CD4-positive, alpha-beta T cell (primary cell): ENCODE data around the gene PITPNC1. TPM values are rescaled to one million over a fixed set of nuclear protein-coding genes. Genes with fewer than 3 reads are reported as not detected.
"Not testable (repeated sequence)": the region's sequence is repeated elsewhere in the genome, so short reads cannot be mapped to it uniquely, and the experiment has no call there.

Experiments
- ATAC-seq: fragments of 200-7000 bp; cut with Tn5 transposase; one replicate; pipeline ENCODE4 v1.10.0; 2022; ENCODE audit warnings: mild to moderate bottlenecking; ENCODE audit not compliant: poor library complexity
- CTCF ChIA-PET: fragments of 350-600 bp; sonication (Branson Sonifier 250); formaldehyde crosslinking; loops from one replicate; lab custom pipeline; 2021; ENCODE audit warnings: antibody characterized with exemption, inconsistent platforms; lab: Charles Lee
- POLR2A ChIA-PET: fragments of 350-600 bp; sonication (Branson Sonifier 250); formaldehyde crosslinking; loops from one replicate; lab custom pipeline; 2021; ENCODE audit warnings: antibody characterized with exemption, inconsistent platforms; lab: Charles Lee
- DNase-seq, 14 experiments: peaks; one replicate each; pipeline ENCODE4 v3.0.0-alpha.2; 2013 to 2020; ENCODE audit warnings: mixed read lengths in 2 of 14
- H3K27ac ChIP-seq, 2 donors: one replicate each; pipeline versions ENCODE4 v1.5.1 to v1.7.0; 2013; ENCODE audit warnings: low read length in 2 of 2, low read depth in 1 of 2, mild to moderate bottlenecking in 1 of 2
- H3K27me3 ChIP-seq, 2 experiments: 1 replicate in 1 of 2; 2 replicates in 1 of 2; pipeline versions ENCODE4 v1.6.1 to v1.7.0; 2013; ENCODE audit warnings: low read length in 2 of 2, control low read depth in 1 of 2, mild to moderate bottlenecking in 1 of 2, moderate library complexity in 1 of 2; ENCODE audit not compliant: insufficient read depth in 2 of 2, control insufficient read depth in 1 of 2
- H3K36me3 ChIP-seq: one replicate; pipeline ENCODE4 v1.6.1; 2013; ENCODE audit warnings: low read length, control low read depth; ENCODE audit not compliant: insufficient read depth
- H3K4me1 ChIP-seq: one replicate; pipeline ENCODE4 v1.6.1; 2013; ENCODE audit warnings: low read length, control low read depth; ENCODE audit not compliant: insufficient read depth
- H3K4me3 ChIP-seq: one replicate; pipeline ENCODE4 v1.5.1; 2013; ENCODE audit warnings: mild to moderate bottlenecking, low read length, moderate library complexity
- H3K9me3 ChIP-seq, 2 experiments: 1 replicate in 1 of 2; 2 replicates in 1 of 2; pipeline versions ENCODE4 v1.6.1 to v1.7.0; 2013; ENCODE audit warnings: low read length in 2 of 2, mild to moderate bottlenecking in 2 of 2, control low read depth in 1 of 2, moderate library complexity in 1 of 2; ENCODE audit not compliant: control insufficient read depth in 1 of 2, insufficient read depth in 1 of 2
- H3K27ac Mint-ChIP-seq: one replicate; pipeline ENCODE4 v1.8.0; 2020; ENCODE audit warnings: mixed read lengths
- H3K27me3 Mint-ChIP-seq: one replicate; pipeline ENCODE4 v1.8.0; 2021; ENCODE audit warnings: mixed read lengths
- H3K36me3 Mint-ChIP-seq: one replicate; pipeline ENCODE4 v1.8.0; 2021; ENCODE audit warnings: low read depth, mixed read lengths
- H3K4me1 Mint-ChIP-seq: one replicate; pipeline ENCODE4 v1.8.0; 2021; ENCODE audit warnings: low read depth, mixed read lengths
- H3K4me3 Mint-ChIP-seq: one replicate; pipeline ENCODE4 v1.8.0; 2020; ENCODE audit warnings: mild to moderate bottlenecking, mixed read lengths
- H3K9me3 Mint-ChIP-seq: one replicate; pipeline ENCODE4 v1.8.0; 2020; ENCODE audit warnings: mixed read lengths
- intact Hi-C, 2 experiments: fragments of 100-400 bp; cut with DNase I in 1 of 2; cut with micrococcal nuclease in 1 of 2; formaldehyde crosslinking; loops; one replicate each; pipeline versions ENCODE4 v1.15.1 to v1.9.0; 2023 to 2025; cut with DNase I, micrococcal nuclease
- total RNA-seq, 174 experiments: library from RNA in 2 of 174; stranded (reverse) in 2 of 174; gene quantifications; one replicate each; pipeline ENCODE4 v1.2.3 and lab custom pipeline; 2021 to 2026
- TF ChIP-seq, protein P1 (sequence below): fragments of 200-600 bp; IDR thresholded peaks from one replicate; pipeline ENCODE4 v1.8.0; 2022; ENCODE audit warnings: antibody characterized with exemption, mild to moderate bottlenecking

Gene PITPNC1
- total RNA-seq, 2 experiments from 2014 or later: 80.2 to 83.4 TPM

DNA sequence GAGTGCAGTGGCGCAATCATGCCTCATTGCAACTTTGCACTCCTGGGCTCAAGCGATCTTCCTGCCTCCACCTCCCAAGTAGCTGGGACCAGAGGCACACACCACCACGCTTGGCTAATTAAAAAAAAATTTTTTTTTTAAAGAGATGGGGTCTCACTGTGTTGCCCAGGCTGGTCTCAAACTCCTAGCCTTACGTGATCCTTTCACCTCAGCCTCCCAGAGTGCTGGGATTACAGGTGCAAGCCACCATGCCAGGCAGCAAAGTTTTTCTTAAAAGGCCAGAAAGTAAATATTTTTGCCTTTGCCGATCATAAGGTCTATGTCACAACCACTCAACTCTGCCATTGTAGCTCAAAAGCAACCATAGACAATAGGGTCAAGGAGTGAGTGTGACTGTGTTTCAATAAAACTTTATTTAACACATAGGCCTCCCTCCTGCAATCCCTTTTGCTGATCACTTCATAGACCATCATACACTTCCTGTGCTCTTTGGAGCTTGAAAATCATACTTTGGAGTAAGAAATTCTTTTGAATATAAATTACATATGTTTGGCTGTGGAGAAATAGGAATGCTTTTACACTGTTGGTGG is 48.6 kb downstream of the PITPNC1 start:
- intact Hi-C loops: loop anchor here in 1 of 2 experiments (10.0 kb wide), 1 partner anchor 49 kb away; no protein-coding TSS in a partner anchor
- H3K4me1 ChIP-seq: peaks cover 57% of the 10 kb centered on the region
- no peak overlapping the region for H3K4me3 Mint-ChIP-seq
- peaks cover 9% of the 10 kb centered on the region for H3K36me3 ChIP-seq
- no peak for ATAC-seq
- peak overlapping the region; percentile 87 for H3K27ac Mint-ChIP-seq
- peak overlapping the region in 1 of 2 donors; percentile 8 for H3K27ac ChIP-seq
- no peak overlapping the region for H3K4me3 ChIP-seq
- peaks cover 82% of the 10 kb centered on the region for H3K4me1 Mint-ChIP-seq
- no peaks in the 10 kb centered on the region for H3K9me3 ChIP-seq
- no peaks in the 10 kb centered on the region for H3K27me3 Mint-ChIP-seq
- POLR2A ChIA-PET: interaction anchor here (1.0 to 1.4 kb wide), 3 partner anchors 15 to 47 kb away, joined by 3 to 6 read pairs (median 5); no protein-coding TSS in a partner anchor
- DNase-seq: no peak
- H3K36me3 Mint-ChIP-seq: peaks cover 22% of the 10 kb centered on the region
- CTCF ChIA-PET: no interaction called here
- no peaks in the 10 kb centered on the region for H3K27me3 ChIP-seq
- no peaks in the 10 kb centered on the region for H3K9me3 Mint-ChIP-seq
- TF ChIP-seq, protein P1, sequence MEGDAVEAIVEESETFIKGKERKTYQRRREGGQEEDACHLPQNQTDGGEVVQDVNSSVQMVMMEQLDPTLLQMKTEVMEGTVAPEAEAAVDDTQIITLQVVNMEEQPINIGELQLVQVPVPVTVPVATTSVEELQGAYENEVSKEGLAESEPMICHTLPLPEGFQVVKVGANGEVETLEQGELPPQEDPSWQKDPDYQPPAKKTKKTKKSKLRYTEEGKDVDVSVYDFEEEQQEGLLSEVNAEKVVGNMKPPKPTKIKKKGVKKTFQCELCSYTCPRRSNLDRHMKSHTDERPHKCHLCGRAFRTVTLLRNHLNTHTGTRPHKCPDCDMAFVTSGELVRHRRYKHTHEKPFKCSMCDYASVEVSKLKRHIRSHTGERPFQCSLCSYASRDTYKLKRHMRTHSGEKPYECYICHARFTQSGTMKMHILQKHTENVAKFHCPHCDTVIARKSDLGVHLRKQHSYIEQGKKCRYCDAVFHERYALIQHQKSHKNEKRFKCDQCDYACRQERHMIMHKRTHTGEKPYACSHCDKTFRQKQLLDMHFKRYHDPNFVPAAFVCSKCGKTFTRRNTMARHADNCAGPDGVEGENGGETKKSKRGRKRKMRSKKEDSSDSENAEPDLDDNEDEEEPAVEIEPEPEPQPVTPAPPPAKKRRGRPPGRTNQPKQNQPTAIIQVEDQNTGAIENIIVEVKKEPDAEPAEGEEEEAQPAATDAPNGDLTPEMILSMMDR: no peak

DNA sequence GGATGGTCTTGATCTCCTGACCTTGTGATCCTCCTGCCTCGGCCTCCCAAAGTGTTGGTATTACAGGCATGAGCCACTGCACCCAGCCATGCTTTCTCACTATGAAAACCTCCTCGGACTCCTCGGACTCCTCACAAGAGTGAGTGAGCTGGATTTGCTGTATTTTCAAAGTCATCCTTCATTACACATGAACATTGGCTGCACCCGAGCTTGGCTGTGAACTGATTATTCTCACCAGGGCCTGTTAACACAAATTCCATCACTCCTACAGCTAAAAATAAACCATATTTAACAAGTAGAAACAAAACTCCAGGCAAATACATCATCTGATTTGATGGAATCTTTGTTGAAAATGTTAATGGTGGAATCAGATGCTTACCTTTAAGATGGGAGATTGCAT is 50.3 kb downstream of the PITPNC1 start:
- intact Hi-C loops: loop anchor here in 1 of 2 experiments (10.0 kb wide), 1 partner anchor 47 kb away; no protein-coding TSS in a partner anchor
- Histone ChIP-seq H3K36me3 (peaks cover 9% of the 10 kb centered on the region), H3K4me1 (peaks cover 49% of the 10 kb centered on the region), H3K27me3 (no peaks in the 10 kb centered on the region), H3K4me3 (no peak overlapping the region), H3K27ac (no peak overlapping the region), H3K9me3 (no peaks in the 10 kb centered on the region)
- Mint-ChIP-seq H3K36me3 (peaks cover 29% of the 10 kb centered on the region), H3K27me3 (no peaks in the 10 kb centered on the region), H3K9me3 (no peaks in the 10 kb centered on the region), H3K27ac (peak overlapping the region; percentile 87), H3K4me3 (no peak overlapping the region), H3K4me1 (peaks cover 80% of the 10 kb centered on the region)
- ChIA-PET CTCF (interaction anchor here (1.4 kb wide), 1 partner anchor 48 kb away, joined by 5 read pairs; no protein-coding TSS in a partner anchor), POLR2A (interaction anchor here (1.5 kb wide), 1 partner anchor 14 kb away, joined by 8 read pairs; no protein-coding TSS in a partner anchor)
- TF ChIP-seq, protein P1: no peak
- DNase-seq: no peak
- no peak for ATAC-seq

DNA sequence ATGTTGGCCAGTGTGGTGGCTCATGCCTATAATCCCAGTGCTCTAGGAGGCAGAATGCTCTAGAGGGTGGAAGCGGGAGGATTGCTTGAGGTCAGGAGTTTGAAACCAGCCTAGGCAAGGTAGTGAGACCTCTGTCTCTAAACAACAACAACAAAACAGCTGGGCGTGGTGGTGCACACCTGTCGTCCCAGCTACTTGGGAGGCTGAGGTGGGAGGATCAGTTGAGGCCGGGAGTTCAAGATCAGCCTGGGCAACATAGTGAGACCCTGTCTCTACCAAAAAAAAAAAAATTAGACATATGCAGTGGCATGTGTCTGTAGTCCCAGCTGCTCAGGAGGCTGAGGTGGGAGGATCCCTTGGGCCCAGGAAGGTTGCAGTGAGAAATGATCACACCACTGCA is 53.4 kb downstream of the PITPNC1 start:
- H3K4me3 ChIP-seq, H3K9me3 Mint-ChIP-seq, H3K27me3 Mint-ChIP-seq, H3K4me3 Mint-ChIP-seq, H3K36me3 ChIP-seq, H3K27ac ChIP-seq, intact Hi-C loops, H3K27me3 ChIP-seq, ATAC-seq, DNase-seq, H3K9me3 ChIP-seq: not testable (repeated sequence)
- peaks cover 27% of the 10 kb centered on the region for H3K36me3 Mint-ChIP-seq
- H3K27ac Mint-ChIP-seq: peak overlapping the region; percentile 91
- H3K4me1 Mint-ChIP-seq: peaks cover 81% of the 10 kb centered on the region
- ChIA-PET CTCF (interaction anchor here (1.1 to 5.0 kb wide), 6 partner anchors 11 to 56 kb away, joined by 3 to 42 read pairs (median 6); no protein-coding TSS in a partner anchor), POLR2A (interaction anchor here (0.8 to 1.2 kb wide), 2 partner anchors 11 to 33 kb away, joined by 4 to 5 read pairs; no protein-coding TSS in a partner anchor)
- peaks cover 53% of the 10 kb centered on the region for H3K4me1 ChIP-seq
